Mammary epithelial cell (primary cell): ENCODE measurements around the gene HEPN1.

Experiments used
- CTCF ChIP-seq, 2 donors: IDR thresholded peaks in 1 of 2; conservative IDR thresholded peaks in 1 of 2; 2 replicates each; pipeline ENCODE4 v1.5.1; 2011 to 2012; ENCODE audit warnings: inconsistent platforms in 2 of 2, low read length in 2 of 2, mild to moderate bottlenecking in 2 of 2, control low read depth in 1 of 2, low read depth in 1 of 2; ENCODE audit not compliant: insufficient read depth in 1 of 2; ENCODE audit errors: extremely low read depth in 1 of 2
- EZH2 ChIP-seq: IDR thresholded peaks from 2 replicates; pipeline ENCODE4 v1.6.1; 2012; ENCODE audit warnings: low read length, inconsistent platforms, borderline replicate concordance

DNA sequence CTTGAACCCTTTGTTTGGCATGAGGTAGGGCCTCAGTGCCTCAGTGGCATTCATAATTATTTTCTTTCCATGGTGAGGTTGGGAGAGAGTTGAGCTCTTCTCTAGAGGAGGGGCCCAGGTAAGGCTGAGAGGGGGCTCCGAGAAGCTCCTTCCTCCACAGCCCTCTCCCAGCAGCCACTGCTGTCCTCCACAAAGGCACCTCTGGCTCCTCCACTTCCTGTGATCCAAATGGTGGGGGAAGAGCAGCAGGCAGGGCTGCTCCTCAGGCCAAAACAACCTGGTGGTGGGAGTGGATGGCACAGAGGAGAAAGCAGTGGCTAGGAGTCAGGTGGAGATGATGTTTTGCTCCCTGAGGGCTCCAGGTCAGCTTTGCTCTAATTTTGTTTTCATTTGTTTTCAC is 34.7 kb upstream of the HEPN1 start:
- no peak for TF ChIP-seq CTCF (conservative IDR thresholded peaks at IDR 0.05 in 1 of 2, IDR thresholded peaks at IDR 0.05 in 1 of 2; ENCODE audit: extremely low read depth in 1 of 2, insufficient read depth in 1 of 2, low read depth in 1 of 2, low read length in 2 of 2)
- TF ChIP-seq EZH2, result no peak
